Stimulated activated CD8-positive, alpha-beta memory T cell treated with anti-CD3 and anti-CD28 coated beads, Interleukin-4, amount 100 ng/mL, for 4 hours (primary cell): ENCODE measurements around the gene RPRD2.

ENCODE experiments used
- DNase-seq, 2 donors: peaks; one replicate each; pipeline ENCODE4 v3.0.0-alpha.2; 2020; ENCODE audit warnings: low read depth in 2 of 2, low spot score in 1 of 2

RPRD2 gene

GRCh38 chr1:150513351-150513791 is 149.4 kb downstream of the RPRD2 start:
- no peak for DNase-seq

GRCh38 chr1:150514260-150514659 is 150.3 kb downstream of the RPRD2 start:
- no peak for DNase-seq

DNA sequence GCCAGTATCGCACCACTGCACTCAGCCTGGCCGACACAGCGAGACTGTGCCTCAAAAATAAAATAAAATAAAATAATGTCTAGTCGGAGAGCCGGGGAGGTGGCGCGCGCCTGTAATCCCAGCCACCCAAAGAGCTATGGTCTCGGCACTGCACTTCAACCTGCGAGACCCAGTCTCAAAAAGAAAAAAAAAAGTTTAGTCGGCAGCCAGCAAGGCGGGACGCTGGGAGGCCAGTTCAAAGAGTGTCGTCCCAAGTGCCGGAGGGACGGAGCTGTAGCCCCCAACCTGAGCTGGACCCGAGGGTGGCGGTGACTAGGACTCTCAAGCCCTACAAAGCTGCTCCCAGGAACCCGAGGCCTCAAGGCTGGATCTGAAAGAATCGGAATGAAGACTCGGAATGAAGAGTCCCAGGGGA is 151.0 kb downstream of the RPRD2 start:
- no peak for DNase-seq

DNA sequence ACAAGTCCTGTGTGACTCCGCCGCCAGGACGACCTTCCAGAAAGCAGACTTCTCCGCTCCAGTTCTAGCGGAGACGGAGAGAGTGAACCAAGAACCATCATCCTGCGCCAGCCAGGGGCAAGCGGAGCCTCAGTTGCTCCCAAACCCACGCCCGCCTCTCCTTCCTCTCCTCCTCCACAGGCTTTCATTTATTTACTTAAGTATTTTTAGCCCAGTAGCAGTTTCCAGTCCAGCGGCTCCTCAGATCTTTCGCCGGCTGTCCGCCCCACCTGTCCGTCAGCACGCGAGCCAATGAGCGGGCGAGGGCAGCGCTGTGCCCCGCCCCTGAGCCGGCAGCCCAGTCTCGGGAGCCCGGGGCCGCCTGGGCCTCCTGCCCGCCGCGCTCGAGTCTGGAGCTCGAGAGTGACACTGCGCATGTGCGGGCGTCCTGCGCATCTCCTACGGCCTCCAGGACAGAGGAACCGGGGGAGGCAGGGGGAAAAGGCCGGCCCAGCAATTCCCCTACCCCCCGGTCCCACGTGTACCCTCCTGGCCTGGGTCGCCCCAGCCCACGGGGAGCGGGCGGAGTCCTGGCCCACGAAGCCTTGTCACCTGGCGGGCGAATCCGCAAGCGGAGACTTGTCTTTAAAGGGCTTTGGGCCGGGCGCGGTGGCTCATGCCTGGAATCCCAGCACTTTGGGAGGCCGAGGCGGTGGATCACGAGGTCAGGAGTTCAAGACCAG is 151.5 kb downstream of the RPRD2 start, which contains the start of gene FALEC:
TSS of gene FALEC (plus strand) at position 425 of the 722 bp plus-strand sequence.
- peak; percentile 71 to 84 for DNase-seq

DNA sequence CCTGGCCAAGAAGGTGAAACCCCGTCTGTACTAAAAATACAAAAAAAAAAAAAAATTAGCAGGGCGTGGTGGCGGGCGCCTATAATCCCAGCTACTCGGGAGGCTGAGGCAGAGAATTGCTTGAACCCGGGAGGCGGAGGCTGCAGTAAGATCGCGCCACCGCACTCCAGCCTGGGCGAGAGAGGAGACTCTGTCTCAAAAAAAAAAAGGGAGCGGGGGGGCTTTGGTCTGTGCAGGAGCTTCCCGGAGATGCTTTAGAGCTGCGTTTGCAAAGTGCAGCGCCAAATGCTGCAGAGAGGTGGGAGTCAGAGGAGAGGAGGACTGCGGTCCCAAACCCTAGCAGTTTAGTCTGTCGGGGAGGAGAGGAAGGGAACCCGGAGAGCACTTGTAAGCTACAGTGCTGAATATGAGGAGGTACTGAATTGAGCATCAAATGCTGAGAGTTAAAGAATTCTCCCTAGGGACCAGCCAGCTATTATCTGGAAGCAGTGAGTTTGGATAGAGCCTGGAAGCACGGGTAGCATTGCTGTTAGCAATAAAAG is 152.2 kb downstream of the RPRD2 start:
- DNase-seq, result no peak

- no peak for DNase-seq
Observed at GRCh38 chr1:150516616-150517015, 152.7 kb downstream of the RPRD2 start.

GRCh38 chr1:150521196-150521968 is 157.4 kb downstream of the RPRD2 start:
- DNase-seq, result no peak

GRCh38 chr1:150525348-150525747 is 161.4 kb downstream of the RPRD2 start:
- no peak for DNase-seq
